Ectodermal cell (in vitro differentiated cells): ENCODE data around the gene APOA4.

ENCODE experiments used
- H3K27ac ChIP-seq: 2 replicates; pipeline ENCODE4 v1.7.0; 2013; ENCODE audit warnings: mild to moderate bottlenecking, low read depth, low read length; ENCODE audit not compliant: insufficient read depth, poor library complexity, severe bottlenecking
- H3K27me3 ChIP-seq: 2 replicates; pipeline ENCODE4 v1.7.0; 2013; ENCODE audit warnings: mild to moderate bottlenecking, low read length; ENCODE audit not compliant: insufficient read depth, control insufficient read depth, poor library complexity, severe bottlenecking
- H3K36me3 ChIP-seq: one replicate; pipeline ENCODE4 v1.7.0; 2013; ENCODE audit warnings: low read length; ENCODE audit not compliant: control insufficient read depth, insufficient read depth
- H3K4me1 ChIP-seq: one replicate; pipeline ENCODE4 v1.7.0; 2013; ENCODE audit warnings: low read length; ENCODE audit not compliant: control insufficient read depth, insufficient read depth
- H3K4me3 ChIP-seq: 2 replicates; pipeline ENCODE4 v1.7.0; 2013; ENCODE audit warnings: low read depth, low read length, control low read depth; ENCODE audit not compliant: insufficient read depth
- H3K9me3 ChIP-seq: 2 replicates; pipeline ENCODE4 v1.7.0; 2013; ENCODE audit warnings: mild to moderate bottlenecking, low read length, moderate library complexity; ENCODE audit not compliant: control insufficient read depth
- WGBS, 2 experiments: methylation state at CpG; one replicate each; pipeline ENCODE4 v1.1.7; 2013; ENCODE audit warnings: missing lambda C conversion rate in 2 of 2; 5-methylcytosine and 5-hydroxymethylcytosine counted together

Gene APOA4

GRCh38 chr11:116825434-116825833 lies 2.3 kb upstream of the APOA4 start:
- no peaks in the 10 kb centered on the region for H3K27me3 ChIP-seq

GRCh38 chr11:116822575-116822974 lies 529 bp downstream of the APOA4 start:
- no peaks in the 10 kb centered on the region for H3K9me3 ChIP-seq
- H3K4me3 ChIP-seq: no peak overlapping the region
- no peak overlapping the region for H3K27ac ChIP-seq
- H3K36me3 ChIP-seq: no peaks in the 10 kb centered on the region
- 83 to 84% methylated on average over 5 of the region's 5 CpGs for WGBS, 2 experiments
- H3K27me3 ChIP-seq: no peaks in the 10 kb centered on the region
- peaks cover 7% of the 10 kb centered on the region for H3K4me1 ChIP-seq

More at GRCh38 chr11:116825434-116825833, 2.3 kb upstream of the APOA4 start:
- no peak overlapping the region for H3K27ac ChIP-seq
- WGBS, 2 experiments: 88 to 92% methylated on average over 5 of the region's 5 CpGs
- H3K4me3 ChIP-seq: no peak overlapping the region
- no peaks in the 10 kb centered on the region for H3K36me3 ChIP-seq
- no peaks in the 10 kb centered on the region for H3K9me3 ChIP-seq
- peaks cover 18% of the 10 kb centered on the region for H3K4me1 ChIP-seq

DNA sequence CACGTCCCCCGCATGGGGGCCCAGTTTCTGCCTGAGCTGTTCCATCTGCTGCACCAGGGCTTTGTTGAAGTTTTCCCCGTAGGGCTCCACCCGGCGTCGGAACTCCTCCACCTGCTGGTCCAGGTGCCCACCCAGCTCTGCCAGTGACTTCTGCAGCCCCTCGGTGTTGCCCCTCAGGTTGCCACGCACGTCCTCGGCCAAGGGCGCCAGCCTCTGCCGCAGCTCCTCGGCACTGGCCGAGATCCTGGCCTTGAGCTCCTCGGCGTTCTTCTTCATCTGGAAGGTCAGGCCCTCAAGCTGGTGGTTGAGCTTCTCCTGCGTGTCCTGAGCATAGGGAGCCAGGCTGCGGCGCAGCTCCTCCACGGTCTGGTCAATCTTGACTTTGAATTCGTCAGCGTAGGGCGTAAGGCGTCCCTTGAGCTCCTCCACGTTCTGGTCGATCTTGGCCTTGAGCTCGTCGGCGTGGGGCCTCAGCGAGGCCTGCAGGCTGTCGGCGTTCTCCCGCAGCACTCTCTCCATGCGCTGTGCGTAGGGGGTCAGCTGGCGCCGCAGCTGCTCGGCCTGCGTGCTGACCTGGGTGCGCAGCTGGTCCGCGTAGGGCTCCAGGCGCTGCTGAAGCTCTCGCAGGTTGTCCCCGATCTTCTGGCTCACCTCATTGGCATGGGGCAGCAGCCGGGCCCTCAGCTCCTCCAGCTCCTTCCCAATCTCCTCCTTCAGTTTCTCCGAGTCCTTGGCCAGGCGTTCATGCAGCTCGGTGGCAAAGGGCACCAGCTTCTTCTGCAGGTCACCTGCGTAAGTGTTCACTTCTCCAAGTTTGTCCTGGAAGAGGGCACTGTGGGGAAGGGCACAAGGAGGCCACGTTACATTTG lies 1.8 kb downstream of the APOA4 start:
- Histone ChIP-seq H3K36me3 (no peaks in the 10 kb centered on the region), H3K27me3 (no peaks in the 10 kb centered on the region), H3K4me1 (peaks cover 5% of the 10 kb centered on the region), H3K4me3 (no peak overlapping the region), H3K9me3 (no peaks in the 10 kb centered on the region), H3K27ac (no peak overlapping the region)
- 96% methylated on average over 51 of the region's 51 CpGs for WGBS, 2 experiments

DNA sequence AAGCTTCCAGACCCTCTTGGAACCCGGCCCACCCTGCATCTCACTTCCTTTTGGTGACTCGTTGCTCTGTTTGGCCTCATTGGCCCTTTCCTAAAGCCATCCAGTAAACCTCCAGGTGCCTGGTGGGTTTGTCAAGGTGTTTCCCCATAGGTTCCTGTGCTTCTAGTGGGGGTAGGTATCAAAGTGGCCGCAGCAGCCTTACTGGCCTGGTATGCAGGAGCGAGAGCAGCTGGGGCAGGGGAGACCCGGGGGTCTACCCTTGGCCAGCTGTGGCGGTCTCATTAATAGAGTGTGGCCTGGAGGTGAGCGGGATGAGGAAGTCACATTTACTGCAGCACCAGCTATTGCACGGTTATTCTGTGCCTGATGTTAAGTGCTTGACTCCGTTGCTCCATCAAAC lies 4.1 kb downstream of the APOA4 start:
- Histone ChIP-seq H3K36me3 (no peaks in the 10 kb centered on the region), H3K27ac (no peak overlapping the region), H3K4me3 (no peak overlapping the region), H3K4me1 (peaks cover 5% of the 10 kb centered on the region), H3K9me3 (no peaks in the 10 kb centered on the region), H3K27me3 (no peaks in the 10 kb centered on the region)
- 91 to 95% methylated on average over 9 of the region's 9 CpGs for WGBS, 2 experiments

DNA sequence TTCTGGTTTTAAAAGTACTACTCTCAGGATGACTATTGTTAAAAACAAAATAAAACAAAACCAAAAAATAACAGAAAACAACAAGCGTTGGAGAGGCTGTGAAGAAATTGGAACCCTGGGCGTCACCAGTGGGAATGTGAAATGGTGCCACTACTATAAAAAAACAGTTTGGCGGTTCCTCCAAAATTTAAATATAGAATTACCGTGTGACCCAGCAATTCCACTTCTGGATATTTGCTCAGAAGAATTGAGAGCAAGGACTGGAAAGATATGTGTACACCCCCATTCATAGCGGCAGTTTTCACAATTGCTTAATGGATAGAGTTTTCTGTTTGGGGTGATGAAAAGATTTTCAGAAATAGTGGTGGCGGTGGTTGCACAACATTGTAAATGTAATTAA lies 8.6 kb downstream of the APOA4 start:
- Histone ChIP-seq H3K36me3 (no peaks in the 10 kb centered on the region), H3K27me3 (no peaks in the 10 kb centered on the region), H3K4me1 (no peaks in the 10 kb centered on the region), H3K9me3 (no peaks in the 10 kb centered on the region), H3K27ac (no peak overlapping the region), H3K4me3 (no peak overlapping the region)
- 97 to 98% methylated on average over 5 of the region's 6 CpGs for WGBS, 2 experiments

DNA sequence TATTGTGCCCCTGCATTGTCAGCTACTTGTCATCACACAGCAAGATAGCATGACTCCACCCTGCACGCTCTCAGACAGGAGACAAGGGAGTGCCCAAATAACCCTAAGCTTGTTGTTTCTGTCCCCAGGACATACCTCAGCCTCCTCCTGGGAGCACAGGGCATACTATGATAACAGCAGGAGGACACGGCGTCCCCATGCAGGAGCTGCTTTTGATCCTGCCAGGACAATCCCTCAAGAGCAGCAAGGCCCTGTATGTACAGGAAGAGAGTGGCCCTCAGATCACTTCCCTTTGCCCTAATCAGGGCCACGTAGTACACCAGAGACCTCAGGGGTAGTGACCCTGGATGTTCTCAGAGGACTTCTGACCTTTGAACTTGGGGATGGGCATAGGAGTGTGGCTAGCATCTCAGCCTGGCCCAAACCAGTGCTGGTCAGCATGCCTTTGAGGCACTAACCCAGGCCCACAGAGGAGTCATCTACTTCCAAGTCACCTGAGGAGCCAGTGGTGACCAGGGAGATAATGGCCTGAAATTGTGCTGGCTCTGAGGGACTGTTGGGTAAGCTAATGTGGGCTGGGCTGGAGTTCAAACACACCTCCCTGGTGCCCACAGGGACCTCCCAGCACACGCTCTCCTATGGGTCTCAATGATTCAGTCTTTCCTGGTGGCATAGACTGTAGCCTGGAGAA lies 9.2 kb downstream of the APOA4 start:
- Histone ChIP-seq H3K4me3 (no peak overlapping the region), H3K9me3 (no peaks in the 10 kb centered on the region), H3K27me3 (no peaks in the 10 kb centered on the region), H3K36me3 (no peaks in the 10 kb centered on the region), H3K27ac (no peak overlapping the region), H3K4me1 (no peaks in the 10 kb centered on the region)
- 76 to 81% methylated on average over 5 of the region's 5 CpGs for WGBS, 2 experiments

DNA sequence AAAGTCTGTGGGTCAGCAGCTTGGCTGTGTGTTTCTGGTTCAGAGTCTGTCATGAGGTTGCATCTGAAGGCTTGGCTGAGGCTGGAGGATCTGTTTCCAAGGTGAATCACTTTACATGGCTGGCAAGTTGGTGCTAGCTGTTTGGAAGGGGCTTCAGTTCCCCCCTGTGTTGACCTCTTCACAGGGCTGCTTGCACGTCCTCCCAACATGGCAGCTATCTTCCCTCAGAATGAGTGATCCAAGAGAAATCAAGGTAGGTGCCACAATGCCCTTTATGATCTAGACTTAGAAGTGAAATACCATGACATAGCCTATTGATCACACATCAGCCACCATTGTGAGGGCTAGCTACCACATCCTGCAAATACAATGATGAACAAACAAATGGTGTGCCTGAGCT lies 9.9 kb downstream of the APOA4 start:
- H3K27me3 ChIP-seq: no peaks in the 10 kb centered on the region
- H3K9me3 ChIP-seq: no peaks in the 10 kb centered on the region
- no peak overlapping the region for H3K4me3 ChIP-seq
- WGBS, 2 experiments: 83 to 100% methylated on average over 1 of the region's 1 CpG
- no peaks in the 10 kb centered on the region for H3K4me1 ChIP-seq
- no peaks in the 10 kb centered on the region for H3K36me3 ChIP-seq
- no peak overlapping the region for H3K27ac ChIP-seq

DNA sequence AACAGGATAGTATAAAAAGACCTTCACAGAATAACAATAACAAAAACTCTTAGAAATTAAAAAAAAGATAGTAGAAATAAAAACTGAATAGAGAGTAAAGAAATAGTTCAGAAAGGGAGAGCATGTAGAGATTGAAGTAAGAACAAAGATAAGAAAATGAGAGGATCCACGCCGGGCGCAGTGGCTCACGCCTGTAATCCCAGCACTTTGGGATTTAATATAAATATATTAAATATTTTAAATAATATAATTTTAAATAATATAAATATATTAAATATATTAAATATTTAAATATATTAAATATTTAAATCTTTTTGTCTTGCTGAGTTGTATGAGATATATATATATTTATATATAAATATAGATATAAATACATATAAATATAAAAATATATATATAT lies 11.0 kb downstream of the APOA4 start:
- no peaks in the 10 kb centered on the region for H3K27me3 ChIP-seq
- H3K4me1 ChIP-seq: no peaks in the 10 kb centered on the region
- H3K9me3 ChIP-seq: no peaks in the 10 kb centered on the region
- WGBS, 2 experiments: 93 to 100% methylated on average over 2 of the region's 4 CpGs
- H3K4me3 ChIP-seq: no peak overlapping the region
- H3K36me3 ChIP-seq: no peaks in the 10 kb centered on the region
- no peak overlapping the region for H3K27ac ChIP-seq

GRCh38 chr11:116811194-116811593 lies 11.9 kb downstream of the APOA4 start:
- Histone ChIP-seq H3K36me3 (no peaks in the 10 kb centered on the region), H3K4me3 (no peak overlapping the region), H3K27me3 (no peaks in the 10 kb centered on the region), H3K4me1 (no peaks in the 10 kb centered on the region), H3K9me3 (no peaks in the 10 kb centered on the region), H3K27ac (no peak overlapping the region)
- WGBS, 2 experiments: 80 to 89% methylated on average over 3 of the region's 3 CpGs

- no peak overlapping the region for H3K27ac ChIP-seq
- no peaks in the 10 kb centered on the region for H3K4me1 ChIP-seq
- H3K36me3 ChIP-seq: no peaks in the 10 kb centered on the region
- no peaks in the 10 kb centered on the region for H3K9me3 ChIP-seq
- no peak overlapping the region for H3K4me3 ChIP-seq
- H3K27me3 ChIP-seq: no peaks in the 10 kb centered on the region
- 87 to 89% methylated on average over 13 to 14 of the region's 14 CpGs for WGBS, 2 experiments
These were observed 14.6 kb downstream of the APOA4 start for GRCh38 chr11:116808262-116809175.
